ENCODE data around the gene CA6. TPM values are rescaled to one million over a fixed set of nuclear protein-coding genes. Genes with fewer than 3 reads are reported as not detected.
"Not testable (repeated sequence)": the region's sequence is repeated elsewhere in the genome, so short reads cannot be mapped to it uniquely, and the experiment has no call there.

The CA6 gene
- total RNA-seq, 1 experiment from 2014 or later, result not detected

DNA sequence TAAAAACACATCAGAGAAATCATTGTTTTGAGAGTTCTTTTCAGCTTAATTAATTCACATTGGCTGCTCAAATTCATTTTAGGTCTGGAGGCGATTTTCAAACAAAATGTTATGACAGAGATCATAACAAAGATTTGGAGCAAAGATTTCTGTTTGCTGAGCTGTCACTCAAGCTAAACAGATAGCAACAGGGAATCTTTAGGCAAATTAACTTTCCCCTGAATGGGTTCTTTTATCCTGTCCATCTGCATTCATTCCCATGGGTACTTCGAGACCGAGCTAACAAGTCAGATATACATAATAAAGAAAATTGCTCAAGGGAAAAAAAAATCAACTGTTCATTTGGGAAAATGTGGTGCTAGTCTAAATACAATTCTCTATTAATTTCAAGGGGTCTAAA lies 30.2 kb upstream of the CA6 start:
- Histone ChIP-seq H3K4me2 (ENCODE audit: insufficient read depth, insufficient read length, low read length) (no peak overlapping the region), H2AFZ (ENCODE audit: low read length) (no peak overlapping the region), H3K79me2 (ENCODE audit: insufficient read depth, low read length) (no peaks in the 10 kb centered on the region), H4K8ac (replicated peaks; ENCODE audit: insufficient read length, low read depth, low read length) (no peak overlapping the region), H4K91ac (ENCODE audit: insufficient read length, low read depth, low read length) (no peak overlapping the region), H3K79me1 (ENCODE audit: insufficient read depth, low read depth, low read length, poor library complexity, severe bottlenecking) (no peaks in the 10 kb centered on the region), H3K9me3 (ENCODE audit: control insufficient read depth, low read depth, low read length) (no peaks in the 10 kb centered on the region), H3K4me1 (ENCODE audit: insufficient read depth, low read length) (no peaks in the 10 kb centered on the region), H2BK12ac (ENCODE audit: insufficient read length, low read depth, low read length) (no peak overlapping the region), H2BK5ac (ENCODE audit: insufficient read length, low read length) (no peak overlapping the region), H3K9ac (ENCODE audit: extremely low read depth, insufficient read length, low read length) (no peak overlapping the region), H3K14ac (ENCODE audit: insufficient read depth, low read length) (no peak overlapping the region), H2BK15ac (ENCODE audit: low read depth, low read length) (no peak overlapping the region), H3K27ac (ENCODE audit: insufficient read length, low read depth, low read length) (no peak overlapping the region), H4K5ac (ENCODE audit: insufficient read length, low read depth, low read length) (no peak overlapping the region), H3K56ac (ENCODE audit: insufficient read length, low read depth, low read length) (no peak overlapping the region), H3T11ph (ENCODE audit: low read length) (no peak overlapping the region), H4K20me1 (ENCODE audit: control insufficient read depth, insufficient read depth, insufficient read length) (no peaks in the 10 kb centered on the region), H2BK120ac (ENCODE audit: low read depth, low read length, poor library complexity, severe bottlenecking) (no peak overlapping the region), H3K18ac (ENCODE audit: insufficient read length, low read depth, low read length) (no peak overlapping the region), H3K23me2 (ENCODE audit: insufficient read length, low read depth, low read length, poor library complexity, severe bottlenecking) (no peaks in the 10 kb centered on the region), H2BK20ac (ENCODE audit: low read depth, low read length, poor library complexity, severe bottlenecking) (no peak overlapping the region), H3K4ac (ENCODE audit: low read depth, low read length) (no peak overlapping the region), H3K23ac (ENCODE audit: insufficient read length, low read depth, low read length) (no peak overlapping the region), H3K27me3 (ENCODE audit: insufficient read depth, low read length) (no peaks in the 10 kb centered on the region), H2AK5ac (ENCODE audit: insufficient read length, low read length) (no peak overlapping the region)
- TF ChIP-seq, protein P1, sequence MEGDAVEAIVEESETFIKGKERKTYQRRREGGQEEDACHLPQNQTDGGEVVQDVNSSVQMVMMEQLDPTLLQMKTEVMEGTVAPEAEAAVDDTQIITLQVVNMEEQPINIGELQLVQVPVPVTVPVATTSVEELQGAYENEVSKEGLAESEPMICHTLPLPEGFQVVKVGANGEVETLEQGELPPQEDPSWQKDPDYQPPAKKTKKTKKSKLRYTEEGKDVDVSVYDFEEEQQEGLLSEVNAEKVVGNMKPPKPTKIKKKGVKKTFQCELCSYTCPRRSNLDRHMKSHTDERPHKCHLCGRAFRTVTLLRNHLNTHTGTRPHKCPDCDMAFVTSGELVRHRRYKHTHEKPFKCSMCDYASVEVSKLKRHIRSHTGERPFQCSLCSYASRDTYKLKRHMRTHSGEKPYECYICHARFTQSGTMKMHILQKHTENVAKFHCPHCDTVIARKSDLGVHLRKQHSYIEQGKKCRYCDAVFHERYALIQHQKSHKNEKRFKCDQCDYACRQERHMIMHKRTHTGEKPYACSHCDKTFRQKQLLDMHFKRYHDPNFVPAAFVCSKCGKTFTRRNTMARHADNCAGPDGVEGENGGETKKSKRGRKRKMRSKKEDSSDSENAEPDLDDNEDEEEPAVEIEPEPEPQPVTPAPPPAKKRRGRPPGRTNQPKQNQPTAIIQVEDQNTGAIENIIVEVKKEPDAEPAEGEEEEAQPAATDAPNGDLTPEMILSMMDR (conservative IDR thresholded peaks at IDR 0.05), result no peak
- H3K27me3 Mint-ChIP-seq (ENCODE audit: low read depth), result peaks cover 3% of the 10 kb centered on the region; the same call in 1 of the 2 replicates
- peak overlapping the region in 1 of 3 experiments; percentile 86; a peak in 3 of 7 replicates for H3K27ac Mint-ChIP-seq
- no peak for DNase-seq
- H3K4me3 Mint-ChIP-seq, result no peak overlapping the region
- peaks cover 6 to 11% of the 10 kb centered on the region in 2 experiments for H3K9me3 Mint-ChIP-seq
- no CpG with 5 or more reads among the region's 3 CpGs for WGBS (ENCODE audit: extremely low coverage, insufficient read length, low lambda C conversion rate)
- peaks cover 28 to 39% of the 10 kb centered on the region in 2 experiments for H3K4me1 Mint-ChIP-seq
- peaks cover 2 to 12% (median 11%) of the 10 kb centered on the region in 3 experiments; a peak in 6 of 7 replicates for H3K36me3 Mint-ChIP-seq (ENCODE audit: insufficient read depth in 1 of 3, low read depth in 3 of 3)

DNA sequence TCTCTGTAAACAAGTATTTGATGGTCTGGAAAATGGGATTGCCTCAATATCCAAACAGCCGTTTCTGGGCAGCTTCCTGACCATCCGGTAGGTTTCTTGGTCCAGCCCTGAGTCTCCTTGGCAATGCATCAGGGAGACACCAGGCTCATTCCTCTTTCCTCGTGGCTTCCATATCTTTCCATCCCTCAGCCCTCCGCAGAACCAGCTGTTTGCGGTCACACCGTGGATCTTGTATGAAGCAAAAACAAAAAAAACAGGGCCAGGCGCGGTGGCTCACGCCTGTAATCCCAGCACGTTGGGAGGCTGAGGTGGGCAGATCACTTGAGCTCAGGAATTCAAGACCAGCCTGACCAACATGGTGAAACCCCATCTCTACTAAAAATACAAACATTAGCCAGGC lies 28.1 kb upstream of the CA6 start:
- not testable (repeated sequence) for H4K91ac ChIP-seq (ENCODE audit: insufficient read length, low read depth, low read length); H2AFZ ChIP-seq (ENCODE audit: low read length); H3K36me3 Mint-ChIP-seq (ENCODE audit: insufficient read depth in 1 of 3, low read depth in 3 of 3); H3K27me3 ChIP-seq (ENCODE audit: insufficient read depth, low read length); H2BK20ac ChIP-seq (ENCODE audit: low read depth, low read length, poor library complexity, severe bottlenecking); H3K4me1 ChIP-seq (ENCODE audit: insufficient read depth, low read length); H3K27ac ChIP-seq (ENCODE audit: insufficient read length, low read depth, low read length); H3K9me3 Mint-ChIP-seq; H3K79me2 ChIP-seq (ENCODE audit: insufficient read depth, low read length); H3K23me2 ChIP-seq (ENCODE audit: insufficient read length, low read depth, low read length, poor library complexity, severe bottlenecking); H3K14ac ChIP-seq (ENCODE audit: insufficient read depth, low read length); H3K56ac ChIP-seq (ENCODE audit: insufficient read length, low read depth, low read length); H3K18ac ChIP-seq (ENCODE audit: insufficient read length, low read depth, low read length); H2BK15ac ChIP-seq (ENCODE audit: low read depth, low read length); H3K27me3 Mint-ChIP-seq (ENCODE audit: low read depth); H3K9ac ChIP-seq (ENCODE audit: extremely low read depth, insufficient read length, low read length); H4K20me1 ChIP-seq (ENCODE audit: control insufficient read depth, insufficient read depth, insufficient read length); H3K4ac ChIP-seq (ENCODE audit: low read depth, low read length); DNase-seq; H4K5ac ChIP-seq (ENCODE audit: insufficient read length, low read depth, low read length); H3K27ac Mint-ChIP-seq; H3K23ac ChIP-seq (ENCODE audit: insufficient read length, low read depth, low read length); H3K4me3 Mint-ChIP-seq; H3K9me3 ChIP-seq (ENCODE audit: control insufficient read depth, low read depth, low read length); H2BK12ac ChIP-seq (ENCODE audit: insufficient read length, low read depth, low read length); H3K4me2 ChIP-seq (ENCODE audit: insufficient read depth, insufficient read length, low read length); H2BK5ac ChIP-seq (ENCODE audit: insufficient read length, low read length); H3K79me1 ChIP-seq (ENCODE audit: insufficient read depth, low read depth, low read length, poor library complexity, severe bottlenecking); H4K8ac ChIP-seq (replicated peaks; ENCODE audit: insufficient read length, low read depth, low read length); H2BK120ac ChIP-seq (ENCODE audit: low read depth, low read length, poor library complexity, severe bottlenecking); H3T11ph ChIP-seq (ENCODE audit: low read length); H2AK5ac ChIP-seq (ENCODE audit: insufficient read length, low read length)
- WGBS (ENCODE audit: extremely low coverage, insufficient read length, low lambda C conversion rate), result no CpG with 5 or more reads among the region's 10 CpGs
- H3K4me1 Mint-ChIP-seq, result peaks cover 19 to 27% of the 10 kb centered on the region in 2 experiments

Measured in H9 (cell line).